SK-N-SH (cell line): ENCODE data around the gene KCNA5. TPM values are rescaled to one million over a fixed set of nuclear protein-coding genes. Genes with fewer than 3 reads are reported as not detected.

Source experiments
- CTCF ChIA-PET: fragments of 300-600, 350-600 bp; formaldehyde crosslinking; extraction: SDS; loops from one replicate; lab custom pipeline; 2021; lab: Yijun Ruan, JAX
- POLR2A ChIA-PET: fragments of 350-600 bp; sonication (Branson Sonifier 250); formaldehyde crosslinking; extraction: SDS; loops from one replicate; lab custom pipeline; 2020; ENCODE audit warnings: antibody characterized with exemption, inconsistent platforms; lab: Yijun Ruan, JAX
- DNase-seq: peaks from one replicate; pipeline ENCODE4 v3.0.0; 2012
- H2AFZ ChIP-seq: fragments of 200-600 bp; sonication (generic); 2 replicates; pipeline ENCODE4 v1.8.1; 2016; ENCODE audit warnings: antibody characterized with exemption, mild to moderate bottlenecking, low read depth
- H3F3A ChIP-seq: fragments of 200-600 bp; sonication (generic); replicated peaks from 2 replicates; pipeline ENCODE3; 2016; ENCODE audit warnings: antibody characterized with exemption, mild to moderate bottlenecking; ENCODE audit not compliant: insufficient read depth
- H3K27ac ChIP-seq, 2 experiments: fragments of 200-500 bp in 1 of 2; fragments of 200-600 bp in 1 of 2; sonication (Bioruptor generic) in 1 of 2; sonication (generic), shearing (Covaris generic) in 1 of 2; 2 replicates each; pipeline versions ENCODE4 v1.5.1 to v1.6.1; 2014 to 2016; ENCODE audit warnings: low read depth in 2 of 2, inconsistent platforms in 1 of 2, low read length in 1 of 2, mild to moderate bottlenecking in 1 of 2, mixed read lengths in 1 of 2
- H3K27me3 ChIP-seq: fragments of 200-600 bp; sonication (generic), shearing (Covaris generic); 2 replicates; pipeline ENCODE4 v1.6.1; 2016; ENCODE audit warnings: mixed run types; ENCODE audit not compliant: insufficient read depth
- H3K36me3 ChIP-seq, 2 experiments: fragments of 200-500 bp in 1 of 2; fragments of 200-600 bp in 1 of 2; sonication (Bioruptor generic) in 1 of 2; sonication (generic) in 1 of 2; replicated peaks in 1 of 2; 2 replicates each; pipeline versions ENCODE3 to v1.5.1; 2014 to 2016; ENCODE audit warnings: low read length in 1 of 2, mild to moderate bottlenecking in 1 of 2; ENCODE audit not compliant: insufficient read depth in 2 of 2, control insufficient read depth in 1 of 2
- H3K4me1 ChIP-seq, 2 experiments: fragments of 200-500 bp in 1 of 2; fragments of 200-600 bp in 1 of 2; sonication (Bioruptor generic) in 1 of 2; sonication (generic), shearing (Covaris generic) in 1 of 2; 2 replicates each; pipeline versions ENCODE4 v1.5.1 to v1.6.1; 2014 to 2016; ENCODE audit warnings: low read depth in 1 of 2, low read length in 1 of 2, mixed run types in 1 of 2; ENCODE audit not compliant: insufficient read depth in 2 of 2, control insufficient read depth in 1 of 2
- H3K4me2 ChIP-seq: fragments of 200-600 bp; sonication (generic), shearing (Covaris generic); 2 replicates; pipeline ENCODE4 v1.6.1; 2017; ENCODE audit warnings: mixed run types
- H3K4me3 ChIP-seq, 2 experiments: fragments of 200-500 bp in 1 of 2; fragments of 200-600 bp in 1 of 2; sonication (Bioruptor generic) in 1 of 2; sonication (generic), shearing (Covaris generic) in 1 of 2; 2 replicates each; pipeline versions ENCODE4 v1.5.1 to v1.8.1; 2014 to 2016; ENCODE audit warnings: low read depth in 2 of 2, inconsistent platforms in 1 of 2, low read length in 1 of 2, mild to moderate bottlenecking in 1 of 2, mixed read lengths in 1 of 2, moderate library complexity in 1 of 2
- H3K79me2 ChIP-seq: fragments of 200-600 bp; sonication (generic); 2 replicates; pipeline ENCODE4 v1.8.1; 2017; ENCODE audit warnings: mild to moderate bottlenecking; ENCODE audit not compliant: insufficient read depth
- H3K9ac ChIP-seq: fragments of 200-600 bp; sonication (generic); 2 replicates; pipeline ENCODE4 v1.6.1; 2017; ENCODE audit warnings: mixed run types
- H3K9me2 ChIP-seq: fragments of 200-600 bp; sonication (generic); 2 replicates; pipeline ENCODE4 v1.6.1; 2017; ENCODE audit warnings: mixed run types
- H3K9me3 ChIP-seq: fragments of 200-600 bp; sonication (generic); 2 replicates; pipeline ENCODE4 v1.6.1; 2017; ENCODE audit warnings: mixed run types, mild to moderate bottlenecking, moderate library complexity
- H4K20me1 ChIP-seq: fragments of 200-600 bp; sonication (generic); 2 replicates; pipeline ENCODE4 v1.6.1; 2017; ENCODE audit warnings: mild to moderate bottlenecking, mixed run types; ENCODE audit not compliant: insufficient read depth
- EZH2phosphoT487 ChIP-seq: fragments of 200-600 bp; sonication (generic); IDR thresholded peaks from 2 replicates; pipeline ENCODE4 v1.6.1; 2017; ENCODE audit warnings: low read depth, mixed run types, mild to moderate bottlenecking, antibody characterized with exemption, moderate library complexity, borderline replicate concordance
- FOSL2 ChIP-seq: IDR thresholded peaks from 2 replicates; pipeline ENCODE4 v1.4.0; 2012; ENCODE audit warnings: low read depth, mild to moderate bottlenecking, moderate library complexity, borderline replicate concordance
- FOXJ3 ChIP-seq: sonication (generic); formaldehyde crosslinking; IDR thresholded peaks from 2 replicates; pipeline ENCODE4 v1.5.1; 2020; ENCODE audit warnings: mild to moderate bottlenecking, missing genetic modification reagents
- GATA2 ChIP-seq: sonication (generic); formaldehyde crosslinking; IDR thresholded peaks from 2 replicates; pipeline ENCODE4 v1.5.0; 2020; ENCODE audit warnings: mild to moderate bottlenecking, missing genetic modification reagents
- JUND ChIP-seq: IDR thresholded peaks from 2 replicates; pipeline ENCODE4 v1.4.0; 2012
- MEF2A ChIP-seq: IDR thresholded peaks from 2 replicates; pipeline ENCODE4 v1.4.0; 2012; ENCODE audit warnings: low read depth, borderline replicate concordance
- MXI1 ChIP-seq: IDR thresholded peaks from 2 replicates; pipeline ENCODE4 v1.6.1; 2012; ENCODE audit warnings: mild to moderate bottlenecking, low read depth, low read length, improper control_type of control experiment
- NFIC ChIP-seq: IDR thresholded peaks from 2 replicates; pipeline ENCODE4 v1.4.0; 2012; ENCODE audit warnings: borderline replicate concordance
- POLR2AphosphoS5 ChIP-seq: IDR thresholded peaks from 2 replicates; pipeline ENCODE4 v1.6.1; 2012; ENCODE audit warnings: low read depth, low read length
- RFX5 ChIP-seq: IDR thresholded peaks from 2 replicates; pipeline ENCODE4 v1.6.1; 2012; ENCODE audit warnings: mild to moderate bottlenecking, improper control_type of control experiment, low read length
- RXRA ChIP-seq: IDR thresholded peaks from 2 replicates; pipeline ENCODE4 v1.4.0; 2012; ENCODE audit warnings: low read depth, mild to moderate bottlenecking, borderline replicate concordance
- SIN3A ChIP-seq: IDR thresholded peaks from 2 replicates; pipeline ENCODE4 v1.6.1; 2012; ENCODE audit warnings: low read depth, mild to moderate bottlenecking, low read length, moderate library complexity, borderline replicate concordance
- TCF12 ChIP-seq: IDR thresholded peaks from 2 replicates; pipeline ENCODE4 v1.4.0; 2012
- YY1 ChIP-seq: IDR thresholded peaks from 2 replicates; pipeline ENCODE4 v1.4.0; 2012; ENCODE audit warnings: low read depth, mild to moderate bottlenecking
- WGBS: methylation state at CpG from one replicate; pipeline ENCODE4 v1.1.6; 2017; ENCODE audit warnings: low lambda C conversion rate; 5-methylcytosine and 5-hydroxymethylcytosine counted together
- polyA plus RNA-seq, 3 experiments: library from polyadenylated mRNA; depleted of rRNA; stranded (reverse); fragments of >200 nt; gene quantifications; 2 replicates each; pipeline ENCODE4 v1.2.3, GENCODE V29; 2012
- TF ChIP-seq, protein P1 (sequence below): fragments of 150-350 bp; IDR thresholded peaks from 2 replicates; pipeline ENCODE4 v1.6.1; 2016; ENCODE audit warnings: mild to moderate bottlenecking, low read depth, low read length
- TF ChIP-seq, protein P2 (sequence below): IDR thresholded peaks from 2 replicates; pipeline ENCODE4 v1.4.0; 2012; ENCODE audit warnings: low read depth, borderline replicate concordance
- TF ChIP-seq, protein P3 (sequence below): fragments of 150-350 bp; IDR thresholded peaks from 2 replicates; pipeline ENCODE4 v1.6.1; 2017; ENCODE audit warnings: antibody characterized with exemption, low read length, low read depth, borderline replicate concordance
- TF ChIP-seq, protein P4 (sequence below): IDR thresholded peaks from 2 replicates; pipeline ENCODE4; 2012
- TF ChIP-seq, protein P5 (sequence below): fragments of 200-600 bp; sonication (generic); IDR thresholded peaks from 2 replicates; pipeline ENCODE4 v1.6.1; 2017; ENCODE audit warnings: antibody characterized with exemption, mild to moderate bottlenecking, moderate library complexity
- TF ChIP-seq, protein P6 (sequence below): IDR thresholded peaks from 2 replicates; pipeline ENCODE4 v1.6.1; 2012; ENCODE audit warnings: mild to moderate bottlenecking, low read depth, low read length, moderate library complexity

KCNA5 gene
- polyA plus RNA-seq, 1 of the 3 experiments (the other 2 are of a cell fraction), result not detected

DNA sequence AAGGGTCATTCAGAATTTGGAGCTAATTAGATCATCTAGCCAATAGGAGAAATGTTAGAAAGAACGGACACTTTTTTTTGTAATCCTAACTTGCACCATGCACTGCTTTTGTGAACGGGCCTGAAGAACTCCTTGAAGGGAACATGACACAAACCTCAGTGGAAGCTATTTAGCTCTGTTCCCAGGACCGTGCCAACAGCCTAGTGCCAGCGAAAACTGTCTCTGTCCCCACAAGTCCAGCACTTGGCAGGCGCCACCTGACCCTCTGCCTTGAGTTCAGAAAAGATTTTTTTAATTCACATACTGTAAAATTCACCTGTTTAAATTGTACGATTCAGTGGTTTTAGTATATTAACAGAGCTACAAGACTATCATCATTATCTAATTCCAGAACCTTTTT lies 31.3 kb upstream of the KCNA5 start:
- DNase-seq, result no peak
- ChIA-PET POLR2A (no interaction called here), CTCF (interaction anchor here (0.8 to 1.5 kb wide), 4 partner anchors 9 to 154 kb away, joined by 3 to 5 read pairs (median 4); no protein-coding TSS in a partner anchor)
- no peaks in the 10 kb centered on the region for H3K9me3 ChIP-seq
- no peak overlapping the region for H2AFZ ChIP-seq
- no peak for TF ChIP-seq POLR2AphosphoS5
- TF ChIP-seq NFIC, result no peak
- TF ChIP-seq, protein P1, sequence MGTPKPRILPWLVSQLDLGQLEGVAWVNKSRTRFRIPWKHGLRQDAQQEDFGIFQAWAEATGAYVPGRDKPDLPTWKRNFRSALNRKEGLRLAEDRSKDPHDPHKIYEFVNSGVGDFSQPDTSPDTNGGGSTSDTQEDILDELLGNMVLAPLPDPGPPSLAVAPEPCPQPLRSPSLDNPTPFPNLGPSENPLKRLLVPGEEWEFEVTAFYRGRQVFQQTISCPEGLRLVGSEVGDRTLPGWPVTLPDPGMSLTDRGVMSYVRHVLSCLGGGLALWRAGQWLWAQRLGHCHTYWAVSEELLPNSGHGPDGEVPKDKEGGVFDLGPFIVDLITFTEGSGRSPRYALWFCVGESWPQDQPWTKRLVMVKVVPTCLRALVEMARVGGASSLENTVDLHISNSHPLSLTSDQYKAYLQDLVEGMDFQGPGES, result no peak
- no peak for TF ChIP-seq MEF2A
- TF ChIP-seq JUND, result no peak
- TF ChIP-seq RFX5, result no peak
- TF ChIP-seq FOXJ3 (CRISPR knock-in tag), result no peak
- TF ChIP-seq YY1, result no peak
- no peak for TF ChIP-seq GATA2 (CRISPR knock-in tag)
- TF ChIP-seq, protein P2, sequence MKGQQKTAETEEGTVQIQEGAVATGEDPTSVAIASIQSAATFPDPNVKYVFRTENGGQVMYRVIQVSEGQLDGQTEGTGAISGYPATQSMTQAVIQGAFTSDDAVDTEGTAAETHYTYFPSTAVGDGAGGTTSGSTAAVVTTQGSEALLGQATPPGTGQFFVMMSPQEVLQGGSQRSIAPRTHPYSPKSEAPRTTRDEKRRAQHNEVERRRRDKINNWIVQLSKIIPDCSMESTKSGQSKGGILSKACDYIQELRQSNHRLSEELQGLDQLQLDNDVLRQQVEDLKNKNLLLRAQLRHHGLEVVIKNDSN, result no peak
- TF ChIP-seq, protein P3, sequence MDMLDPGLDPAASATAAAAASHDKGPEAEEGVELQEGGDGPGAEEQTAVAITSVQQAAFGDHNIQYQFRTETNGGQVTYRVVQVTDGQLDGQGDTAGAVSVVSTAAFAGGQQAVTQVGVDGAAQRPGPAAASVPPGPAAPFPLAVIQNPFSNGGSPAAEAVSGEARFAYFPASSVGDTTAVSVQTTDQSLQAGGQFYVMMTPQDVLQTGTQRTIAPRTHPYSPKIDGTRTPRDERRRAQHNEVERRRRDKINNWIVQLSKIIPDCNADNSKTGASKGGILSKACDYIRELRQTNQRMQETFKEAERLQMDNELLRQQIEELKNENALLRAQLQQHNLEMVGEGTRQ, result no peak
- no peak for TF ChIP-seq RXRA
- TF ChIP-seq SIN3A, result no peak
- TF ChIP-seq MXI1, result no peak
- TF ChIP-seq TCF12, result no peak
- TF ChIP-seq, protein P4, sequence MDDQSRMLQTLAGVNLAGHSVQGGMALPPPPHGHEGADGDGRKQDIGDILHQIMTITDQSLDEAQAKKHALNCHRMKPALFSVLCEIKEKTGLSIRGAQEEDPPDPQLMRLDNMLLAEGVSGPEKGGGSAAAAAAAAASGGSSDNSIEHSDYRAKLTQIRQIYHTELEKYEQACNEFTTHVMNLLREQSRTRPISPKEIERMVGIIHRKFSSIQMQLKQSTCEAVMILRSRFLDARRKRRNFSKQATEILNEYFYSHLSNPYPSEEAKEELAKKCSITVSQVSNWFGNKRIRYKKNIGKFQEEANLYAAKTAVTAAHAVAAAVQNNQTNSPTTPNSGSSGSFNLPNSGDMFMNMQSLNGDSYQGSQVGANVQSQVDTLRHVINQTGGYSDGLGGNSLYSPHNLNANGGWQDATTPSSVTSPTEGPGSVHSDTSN, result no peak
- TF ChIP-seq, protein P5, sequence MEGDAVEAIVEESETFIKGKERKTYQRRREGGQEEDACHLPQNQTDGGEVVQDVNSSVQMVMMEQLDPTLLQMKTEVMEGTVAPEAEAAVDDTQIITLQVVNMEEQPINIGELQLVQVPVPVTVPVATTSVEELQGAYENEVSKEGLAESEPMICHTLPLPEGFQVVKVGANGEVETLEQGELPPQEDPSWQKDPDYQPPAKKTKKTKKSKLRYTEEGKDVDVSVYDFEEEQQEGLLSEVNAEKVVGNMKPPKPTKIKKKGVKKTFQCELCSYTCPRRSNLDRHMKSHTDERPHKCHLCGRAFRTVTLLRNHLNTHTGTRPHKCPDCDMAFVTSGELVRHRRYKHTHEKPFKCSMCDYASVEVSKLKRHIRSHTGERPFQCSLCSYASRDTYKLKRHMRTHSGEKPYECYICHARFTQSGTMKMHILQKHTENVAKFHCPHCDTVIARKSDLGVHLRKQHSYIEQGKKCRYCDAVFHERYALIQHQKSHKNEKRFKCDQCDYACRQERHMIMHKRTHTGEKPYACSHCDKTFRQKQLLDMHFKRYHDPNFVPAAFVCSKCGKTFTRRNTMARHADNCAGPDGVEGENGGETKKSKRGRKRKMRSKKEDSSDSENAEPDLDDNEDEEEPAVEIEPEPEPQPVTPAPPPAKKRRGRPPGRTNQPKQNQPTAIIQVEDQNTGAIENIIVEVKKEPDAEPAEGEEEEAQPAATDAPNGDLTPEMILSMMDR, result no peak
- TF ChIP-seq EZH2phosphoT487, result no peak
- TF ChIP-seq FOSL2, result no peak
- TF ChIP-seq, protein P6, sequence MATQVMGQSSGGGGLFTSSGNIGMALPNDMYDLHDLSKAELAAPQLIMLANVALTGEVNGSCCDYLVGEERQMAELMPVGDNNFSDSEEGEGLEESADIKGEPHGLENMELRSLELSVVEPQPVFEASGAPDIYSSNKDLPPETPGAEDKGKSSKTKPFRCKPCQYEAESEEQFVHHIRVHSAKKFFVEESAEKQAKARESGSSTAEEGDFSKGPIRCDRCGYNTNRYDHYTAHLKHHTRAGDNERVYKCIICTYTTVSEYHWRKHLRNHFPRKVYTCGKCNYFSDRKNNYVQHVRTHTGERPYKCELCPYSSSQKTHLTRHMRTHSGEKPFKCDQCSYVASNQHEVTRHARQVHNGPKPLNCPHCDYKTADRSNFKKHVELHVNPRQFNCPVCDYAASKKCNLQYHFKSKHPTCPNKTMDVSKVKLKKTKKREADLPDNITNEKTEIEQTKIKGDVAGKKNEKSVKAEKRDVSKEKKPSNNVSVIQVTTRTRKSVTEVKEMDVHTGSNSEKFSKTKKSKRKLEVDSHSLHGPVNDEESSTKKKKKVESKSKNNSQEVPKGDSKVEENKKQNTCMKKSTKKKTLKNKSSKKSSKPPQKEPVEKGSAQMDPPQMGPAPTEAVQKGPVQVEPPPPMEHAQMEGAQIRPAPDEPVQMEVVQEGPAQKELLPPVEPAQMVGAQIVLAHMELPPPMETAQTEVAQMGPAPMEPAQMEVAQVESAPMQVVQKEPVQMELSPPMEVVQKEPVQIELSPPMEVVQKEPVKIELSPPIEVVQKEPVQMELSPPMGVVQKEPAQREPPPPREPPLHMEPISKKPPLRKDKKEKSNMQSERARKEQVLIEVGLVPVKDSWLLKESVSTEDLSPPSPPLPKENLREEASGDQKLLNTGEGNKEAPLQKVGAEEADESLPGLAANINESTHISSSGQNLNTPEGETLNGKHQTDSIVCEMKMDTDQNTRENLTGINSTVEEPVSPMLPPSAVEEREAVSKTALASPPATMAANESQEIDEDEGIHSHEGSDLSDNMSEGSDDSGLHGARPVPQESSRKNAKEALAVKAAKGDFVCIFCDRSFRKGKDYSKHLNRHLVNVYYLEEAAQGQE, result no peak
- H3K9ac ChIP-seq, result no peak overlapping the region
- no peaks in the 10 kb centered on the region for H3K79me2 ChIP-seq
- no peaks in the 10 kb centered on the region for H3F3A ChIP-seq
- no peaks in the 10 kb centered on the region for H3K4me1 ChIP-seq
- no peak overlapping the region for H3K4me2 ChIP-seq
- H3K4me3 ChIP-seq, result no peak overlapping the region
- H3K9me2 ChIP-seq, result no peaks in the 10 kb centered on the region
- H3K36me3 ChIP-seq, result no peaks in the 10 kb centered on the region
- no peaks in the 10 kb centered on the region for H4K20me1 ChIP-seq
- no peak overlapping the region for H3K27ac ChIP-seq
- peaks cover 89% of the 10 kb centered on the region for H3K27me3 ChIP-seq
- WGBS, result 6% methylated on average over 6 of the region's 6 CpGs
